BE2C (cell line): ENCODE data around the gene ANKS1A.

Experiments used
- DNase-seq: peaks from one replicate; pipeline ENCODE4 v3.0.0-alpha.2; 2020
- H3K27me3 ChIP-seq: fragments of 250-450 bp; sonication (Bioruptor Pico); 2 replicates; pipeline ENCODE4 v1.5.1; 2020; ENCODE audit warnings: mild to moderate bottlenecking
- H3K36me3 ChIP-seq: fragments of 250-450 bp; sonication (Bioruptor Pico); 2 replicates; pipeline ENCODE4 v1.5.1; 2020; ENCODE audit warnings: mild to moderate bottlenecking
- H3K4me1 ChIP-seq: fragments of 250-450 bp; sonication (Bioruptor Pico); 2 replicates; pipeline ENCODE4 v1.5.1; 2020
- H3K4me3 ChIP-seq: 2 replicates; pipeline ENCODE4 v1.5.1; 2011; ENCODE audit warnings: low read depth, low read length
- H3K9me3 ChIP-seq: fragments of 250-450 bp; sonication (Bioruptor Pico); 2 replicates; pipeline ENCODE4 v1.5.1; 2020
- TF ChIP-seq, protein P1 (sequence below): IDR thresholded peaks from 2 replicates; pipeline ENCODE4 v1.5.1; 2012; ENCODE audit warnings: mild to moderate bottlenecking, low read depth, low read length

Gene ANKS1A

DNA sequence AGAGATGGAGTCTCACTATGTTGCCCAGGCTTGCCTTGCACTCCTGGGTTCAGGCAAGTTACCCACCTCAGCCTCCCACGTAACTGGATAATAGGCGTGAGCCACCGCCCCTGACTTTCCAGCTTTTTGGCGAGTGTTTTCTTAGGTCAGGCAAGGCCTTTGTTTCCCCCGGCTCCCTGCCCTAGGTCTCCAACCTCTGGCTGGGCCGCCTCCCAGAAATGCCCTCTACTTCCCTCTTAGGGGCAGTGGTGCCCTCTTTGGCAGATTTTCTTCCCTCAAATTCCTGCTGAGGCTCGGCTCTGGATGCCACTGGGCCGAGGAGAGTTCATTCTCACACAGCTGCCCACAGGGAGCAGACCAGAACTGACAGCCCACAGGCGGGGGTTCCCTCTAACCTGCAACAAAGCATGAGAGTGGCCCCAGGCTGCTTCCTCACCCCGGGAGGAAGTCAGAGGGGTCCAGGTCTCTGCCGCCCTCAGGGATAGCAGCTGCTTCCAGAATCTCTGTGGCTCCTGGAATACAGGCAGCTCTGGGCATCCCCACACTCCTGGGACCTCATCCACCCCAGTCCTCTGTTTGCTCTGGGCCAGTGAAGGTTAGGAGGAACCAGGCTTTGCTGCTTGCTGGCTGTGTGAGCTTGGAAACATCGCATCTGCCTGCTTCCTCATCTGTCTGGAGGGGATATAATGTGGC is 195.6 kb downstream of the ANKS1A start:
- Histone ChIP-seq H3K9me3 (no peaks in the 10 kb centered on the region), H3K4me3 (no peak overlapping the region), H3K36me3 (no peaks in the 10 kb centered on the region), H3K4me1 (no peaks in the 10 kb centered on the region), H3K27me3 (no peaks in the 10 kb centered on the region)
- DNase-seq, result no peak
- TF ChIP-seq, protein P1, sequence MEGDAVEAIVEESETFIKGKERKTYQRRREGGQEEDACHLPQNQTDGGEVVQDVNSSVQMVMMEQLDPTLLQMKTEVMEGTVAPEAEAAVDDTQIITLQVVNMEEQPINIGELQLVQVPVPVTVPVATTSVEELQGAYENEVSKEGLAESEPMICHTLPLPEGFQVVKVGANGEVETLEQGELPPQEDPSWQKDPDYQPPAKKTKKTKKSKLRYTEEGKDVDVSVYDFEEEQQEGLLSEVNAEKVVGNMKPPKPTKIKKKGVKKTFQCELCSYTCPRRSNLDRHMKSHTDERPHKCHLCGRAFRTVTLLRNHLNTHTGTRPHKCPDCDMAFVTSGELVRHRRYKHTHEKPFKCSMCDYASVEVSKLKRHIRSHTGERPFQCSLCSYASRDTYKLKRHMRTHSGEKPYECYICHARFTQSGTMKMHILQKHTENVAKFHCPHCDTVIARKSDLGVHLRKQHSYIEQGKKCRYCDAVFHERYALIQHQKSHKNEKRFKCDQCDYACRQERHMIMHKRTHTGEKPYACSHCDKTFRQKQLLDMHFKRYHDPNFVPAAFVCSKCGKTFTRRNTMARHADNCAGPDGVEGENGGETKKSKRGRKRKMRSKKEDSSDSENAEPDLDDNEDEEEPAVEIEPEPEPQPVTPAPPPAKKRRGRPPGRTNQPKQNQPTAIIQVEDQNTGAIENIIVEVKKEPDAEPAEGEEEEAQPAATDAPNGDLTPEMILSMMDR, result no peak

GRCh38 chr6:35085359-35086281 is 196.6 kb downstream of the ANKS1A start:
- no peak for DNase-seq
- TF ChIP-seq, protein P1, result no peak
- H3K4me1 ChIP-seq, result no peaks in the 10 kb centered on the region
- H3K27me3 ChIP-seq, result no peaks in the 10 kb centered on the region
- no peaks in the 10 kb centered on the region for H3K9me3 ChIP-seq
- no peak overlapping the region for H3K4me3 ChIP-seq
- H3K36me3 ChIP-seq, result no peaks in the 10 kb centered on the region

GRCh38 chr6:35086282-35086632 is 197.2 kb downstream of the ANKS1A start:
- TF ChIP-seq, protein P1, result no peak
- Histone ChIP-seq H3K4me3 (no peak overlapping the region), H3K4me1 (no peaks in the 10 kb centered on the region), H3K36me3 (no peaks in the 10 kb centered on the region), H3K27me3 (no peaks in the 10 kb centered on the region), H3K9me3 (no peaks in the 10 kb centered on the region)
- no peak for DNase-seq

GRCh38 chr6:35086636-35087360 is 197.7 kb downstream of the ANKS1A start:
- DNase-seq, result no peak
- Histone ChIP-seq H3K4me3 (no peak overlapping the region), H3K27me3 (no peaks in the 10 kb centered on the region), H3K36me3 (no peaks in the 10 kb centered on the region), H3K9me3 (no peaks in the 10 kb centered on the region), H3K4me1 (no peaks in the 10 kb centered on the region)
- TF ChIP-seq, protein P1, result no peak

- Histone ChIP-seq H3K27me3 (no peaks in the 10 kb centered on the region), H3K4me1 (no peaks in the 10 kb centered on the region), H3K36me3 (no peaks in the 10 kb centered on the region), H3K4me3 (no peak overlapping the region), H3K9me3 (no peaks in the 10 kb centered on the region)
- DNase-seq, result no peak
- TF ChIP-seq, protein P1, result no peak
Observed at GRCh38 chr6:35087361-35088280, 198.6 kb downstream of the ANKS1A start.
